HepG2 (cell line): ENCODE results near the gene PMM2. TPM values are rescaled to one million over a fixed set of nuclear protein-coding genes. Genes with fewer than 3 reads are reported as not detected.

ENCODE experiments used
- ADNP ChIP-seq: sonication (generic); formaldehyde crosslinking; IDR thresholded peaks from 2 replicates; pipeline ENCODE4 v1.4.0; 2020; ENCODE audit warnings: missing genetic modification reagents
- ATF7-NPFF ChIP-seq: sonication (generic); formaldehyde crosslinking; IDR thresholded peaks from 2 replicates; pipeline ENCODE4 v1.8.1; 2023; ENCODE audit warnings: mild to moderate bottlenecking, low read depth, missing genetic modification reagents, moderate library complexity
- CC2D1A ChIP-seq: sonication (generic); formaldehyde crosslinking; IDR thresholded peaks from 2 replicates; pipeline ENCODE4 v1.8.1; 2023; ENCODE audit warnings: mild to moderate bottlenecking, missing genetic modification reagents
- CCAR2 ChIP-seq: fragments of 200-400 bp; formaldehyde crosslinking; optimal IDR thresholded peaks from 2 replicates; pipeline ENCODE3; 2018; ENCODE audit warnings: low read depth, mild to moderate bottlenecking, low read length, moderate library complexity
- CHD4 ChIP-seq: fragments of 200-600 bp; sonication (generic); IDR thresholded peaks from 2 replicates; pipeline ENCODE4 v1.7.0; 2017; ENCODE audit warnings: mild to moderate bottlenecking, low read length, borderline replicate concordance
- EP300 ChIP-seq, 3 experiments: sonication (generic) in 1 of 3; formaldehyde crosslinking in 1 of 3; IDR thresholded peaks; 2 replicates each; pipeline versions ENCODE4 v1.5.1 to v1.6.1; 2011 to 2020; ENCODE audit warnings: low read depth in 2 of 3, low read length in 2 of 3, borderline replicate concordance in 1 of 3, improper control_type of control experiment in 1 of 3, mild to moderate bottlenecking in 1 of 3, missing genetic modification reagents in 1 of 3, moderate library complexity in 1 of 3
- HOXA7 ChIP-seq: sonication (generic); formaldehyde crosslinking; IDR thresholded peaks from 2 replicates; pipeline ENCODE4 v1.8.1; 2022; ENCODE audit warnings: mild to moderate bottlenecking, missing genetic modification reagents, moderate library complexity
- MATR3 ChIP-seq: sonication (generic); formaldehyde crosslinking; IDR thresholded peaks from 2 replicates; pipeline ENCODE4 v1.4.0; 2020; ENCODE audit warnings: missing genetic modification reagents
- PLSCR1 ChIP-seq: sonication (generic); formaldehyde crosslinking; IDR thresholded peaks from 2 replicates; pipeline ENCODE4 v1.5.0; 2020; ENCODE audit warnings: missing genetic modification reagents, mild to moderate bottlenecking, borderline replicate concordance
- POGZ ChIP-seq: sonication (generic); formaldehyde crosslinking; IDR thresholded peaks from 2 replicates; pipeline ENCODE4 v1.4.0; 2020; ENCODE audit warnings: mild to moderate bottlenecking, missing genetic modification reagents
- SMAD3 ChIP-seq: sonication (generic); formaldehyde crosslinking; IDR thresholded peaks from 2 replicates; pipeline ENCODE4 v1.4.0; 2020; ENCODE audit warnings: missing genetic modification reagents
- STAT6 ChIP-seq: sonication (generic); formaldehyde crosslinking; IDR thresholded peaks from 2 replicates; pipeline ENCODE4 v1.4.0; 2020; ENCODE audit warnings: missing genetic modification reagents, mild to moderate bottlenecking, borderline replicate concordance
- TARDBP ChIP-seq: sonication (generic); formaldehyde crosslinking; IDR thresholded peaks from 2 replicates; pipeline ENCODE4 v1.8.0; 2022; ENCODE audit warnings: mild to moderate bottlenecking, missing genetic modification reagents
- TBX2 ChIP-seq: sonication (generic); formaldehyde crosslinking; IDR thresholded peaks from 2 replicates; pipeline ENCODE4 v1.5.0; 2020; ENCODE audit warnings: missing genetic modification reagents, mild to moderate bottlenecking, borderline replicate concordance
- YEATS2 ChIP-seq: sonication (generic); formaldehyde crosslinking; IDR thresholded peaks from 2 replicates; pipeline ENCODE4 v1.4.0; 2020; ENCODE audit warnings: missing genetic modification reagents, borderline replicate concordance
- ZFP1 ChIP-seq: IDR thresholded peaks from 2 replicates; pipeline ENCODE4 v1.6.1; 2016
- polyA plus RNA-seq, 8 experiments: library from polyadenylated mRNA; depleted of rRNA in 3 of 8; stranded (reverse) in 7 of 8; unstranded in 1 of 8; fragments of >200 nt; fragmentation: Illumina TruSeq in 4 of 8; extraction: Trizol in 4 of 8; gene quantifications; 2 replicates each; pipeline versions ENCODE4 v1.2.1 to v1.2.3, GENCODE V29; 2011 to 2016; ENCODE audit warnings: low read depth in 4 of 8, missing spikeins in 1 of 8, mixed read lengths in 1 of 8; ENCODE audit not compliant: insufficient read depth in 1 of 8
- total RNA-seq, 5 experiments: library from RNA; depleted of rRNA; stranded (reverse); fragments of >200 nt; fragmentation: Illumina TruSeq; extraction: Trizol; gene quantifications; 2 replicates each; pipeline ENCODE4 v1.2.3, GENCODE V29; 2016; ENCODE audit warnings: low read depth in 1 of 5
- TF ChIP-seq, protein P1 (sequence below): sonication (generic); formaldehyde crosslinking; IDR thresholded peaks from 2 replicates; pipeline ENCODE4 v1.5.0; 2020; ENCODE audit warnings: mild to moderate bottlenecking, missing genetic modification reagents
- TF ChIP-seq, protein P2 (sequence below): sonication (generic); formaldehyde crosslinking; IDR thresholded peaks from 2 replicates; pipeline ENCODE4 v1.4.0; 2020; ENCODE audit warnings: low read depth, missing genetic modification reagents
- TF ChIP-seq, protein P3 (sequence below): sonication (generic); formaldehyde crosslinking; IDR thresholded peaks from 2 replicates; pipeline ENCODE4 v1.4.0; 2020; ENCODE audit warnings: missing genetic modification reagents

Gene PMM2
- total and polyA plus RNA-seq, 2 of the 13 experiments (the other 11 are each of a cell fraction or from before 2014, with no cell fraction given), result 52.2 to 93.7 TPM

DNA sequence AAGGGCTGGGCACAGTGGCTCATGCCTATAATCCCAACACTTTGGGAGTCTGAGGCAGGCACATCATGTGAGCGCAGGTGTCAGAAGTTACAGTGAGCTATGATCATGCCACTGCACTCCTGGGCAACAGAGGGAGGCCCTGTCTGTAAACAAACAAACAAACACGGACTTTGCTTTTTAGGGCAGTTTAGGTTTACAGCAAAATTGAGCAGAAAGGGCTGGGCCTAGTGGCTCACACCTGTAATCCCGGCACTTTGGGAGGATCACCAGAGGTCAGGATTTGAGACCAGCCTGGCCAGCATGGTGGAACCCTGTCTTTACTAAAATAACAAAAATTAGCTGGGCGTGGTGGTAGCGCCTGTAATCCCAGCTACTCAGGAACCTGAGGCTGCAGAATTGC, 74.4 kb downstream of the PMM2 start (continued):
- TF ChIP-seq STAT6 (CRISPR knock-in tag), result no peak
- 0 out of 4 replicates have a peak, but pooled peaks of 1 of the 2 experiments have one; percentile 6 for TF ChIP-seq EP300 (IDR thresholded peaks at IDR 0.05; ENCODE audit: low read depth in 2 of 2, low read length in 2 of 2)
- no peak for TF ChIP-seq EP300 (CRISPR knock-in tag; IDR thresholded peaks at IDR 0.05; ENCODE audit: borderline replicate concordance)
- TF ChIP-seq ZFP1 (CRISPR knock-in tag), result no peak
- TF ChIP-seq, protein P1, sequence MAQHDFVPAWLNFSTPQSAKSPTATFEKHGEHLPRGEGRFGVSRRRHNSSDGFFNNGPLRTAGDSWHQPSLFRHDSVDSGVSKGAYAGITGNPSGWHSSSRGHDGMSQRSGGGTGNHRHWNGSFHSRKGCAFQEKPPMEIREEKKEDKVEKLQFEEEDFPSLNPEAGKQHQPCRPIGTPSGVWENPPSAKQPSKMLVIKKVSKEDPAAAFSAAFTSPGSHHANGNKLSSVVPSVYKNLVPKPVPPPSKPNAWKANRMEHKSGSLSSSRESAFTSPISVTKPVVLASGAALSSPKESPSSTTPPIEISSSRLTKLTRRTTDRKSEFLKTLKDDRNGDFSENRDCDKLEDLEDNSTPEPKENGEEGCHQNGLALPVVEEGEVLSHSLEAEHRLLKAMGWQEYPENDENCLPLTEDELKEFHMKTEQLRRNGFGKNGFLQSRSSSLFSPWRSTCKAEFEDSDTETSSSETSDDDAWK (CRISPR knock-in tag), result no peak
- no peak for TF ChIP-seq ATF7-NPFF
- no peak for TF ChIP-seq CC2D1A (CRISPR knock-in tag)
- TF ChIP-seq, protein P2, sequence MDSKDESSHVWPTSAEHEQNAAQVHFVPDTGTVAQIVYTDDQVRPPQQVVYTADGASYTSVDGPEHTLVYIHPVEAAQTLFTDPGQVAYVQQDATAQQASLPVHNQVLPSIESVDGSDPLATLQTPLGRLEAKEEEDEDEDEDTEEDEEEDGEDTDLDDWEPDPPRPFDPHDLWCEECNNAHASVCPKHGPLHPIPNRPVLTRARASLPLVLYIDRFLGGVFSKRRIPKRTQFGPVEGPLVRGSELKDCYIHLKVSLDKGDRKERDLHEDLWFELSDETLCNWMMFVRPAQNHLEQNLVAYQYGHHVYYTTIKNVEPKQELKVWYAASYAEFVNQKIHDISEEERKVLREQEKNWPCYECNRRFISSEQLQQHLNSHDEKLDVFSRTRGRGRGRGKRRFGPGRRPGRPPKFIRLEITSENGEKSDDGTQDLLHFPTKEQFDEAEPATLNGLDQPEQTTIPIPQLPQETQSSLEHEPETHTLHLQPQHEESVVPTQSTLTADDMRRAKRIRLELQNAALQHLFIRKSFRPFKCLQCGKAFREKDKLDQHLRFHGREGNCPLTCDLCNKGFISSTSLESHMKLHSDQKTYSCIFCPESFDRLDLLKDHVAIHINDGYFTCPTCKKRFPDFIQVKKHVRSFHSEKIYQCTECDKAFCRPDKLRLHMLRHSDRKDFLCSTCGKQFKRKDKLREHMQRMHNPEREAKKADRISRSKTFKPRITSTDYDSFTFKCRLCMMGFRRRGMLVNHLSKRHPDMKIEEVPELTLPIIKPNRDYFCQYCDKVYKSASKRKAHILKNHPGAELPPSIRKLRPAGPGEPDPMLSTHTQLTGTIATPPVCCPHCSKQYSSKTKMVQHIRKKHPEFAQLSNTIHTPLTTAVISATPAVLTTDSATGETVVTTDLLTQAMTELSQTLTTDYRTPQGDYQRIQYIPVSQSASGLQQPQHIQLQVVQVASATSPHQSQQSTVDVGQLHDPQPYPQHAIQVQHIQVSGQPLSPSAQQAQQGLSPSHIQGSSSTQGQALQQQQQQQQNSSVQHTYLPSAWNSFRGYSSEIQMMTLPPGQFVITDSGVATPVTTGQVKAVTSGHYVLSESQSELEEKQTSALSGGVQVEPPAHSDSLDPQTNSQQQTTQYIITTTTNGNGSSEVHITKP (CRISPR knock-in tag), result no peak
- TF ChIP-seq ADNP (CRISPR knock-in tag), result no peak
- no peak for TF ChIP-seq PLSCR1 (CRISPR knock-in tag)
- TF ChIP-seq YEATS2 (CRISPR knock-in tag), result no peak
- peak; percentile 68; the same call in 1 of the 2 replicates for TF ChIP-seq TBX2
- TF ChIP-seq CHD4, result no peak
- TF ChIP-seq, protein P3, sequence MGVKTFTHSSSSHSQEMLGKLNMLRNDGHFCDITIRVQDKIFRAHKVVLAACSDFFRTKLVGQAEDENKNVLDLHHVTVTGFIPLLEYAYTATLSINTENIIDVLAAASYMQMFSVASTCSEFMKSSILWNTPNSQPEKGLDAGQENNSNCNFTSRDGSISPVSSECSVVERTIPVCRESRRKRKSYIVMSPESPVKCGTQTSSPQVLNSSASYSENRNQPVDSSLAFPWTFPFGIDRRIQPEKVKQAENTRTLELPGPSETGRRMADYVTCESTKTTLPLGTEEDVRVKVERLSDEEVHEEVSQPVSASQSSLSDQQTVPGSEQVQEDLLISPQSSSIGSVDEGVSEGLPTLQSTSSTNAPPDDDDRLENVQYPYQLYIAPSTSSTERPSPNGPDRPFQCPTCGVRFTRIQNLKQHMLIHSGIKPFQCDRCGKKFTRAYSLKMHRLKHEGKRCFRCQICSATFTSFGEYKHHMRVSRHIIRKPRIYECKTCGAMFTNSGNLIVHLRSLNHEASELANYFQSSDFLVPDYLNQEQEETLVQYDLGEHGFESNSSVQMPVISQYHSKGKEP (CRISPR knock-in tag), result no peak
- no peak for TF ChIP-seq MATR3 (CRISPR knock-in tag)
- no peak for TF ChIP-seq SMAD3 (CRISPR knock-in tag)
- TF ChIP-seq TARDBP, result no peak
- no peak for TF ChIP-seq POGZ (CRISPR knock-in tag)
- no peak for TF ChIP-seq HOXA7 (CRISPR knock-in tag)
- no peak for TF ChIP-seq CCAR2
- TF ChIP-seq, all 625 proteins: peak for 34
